GM19023 (cell line): Measurements from ENCODE around the gene TSPEAR.

Source experiments
- ATAC-seq: cut with Tn5 transposase; IDR thresholded peaks from one replicate; pipeline ENCODE4 v1.9.1; 2021; ENCODE audit warnings: mild to moderate bottlenecking, moderate library complexity; ENCODE audit not compliant: unreplicated experiment

Gene TSPEAR

GRCh38 chr21:44522753-44523204 lies 188.6 kb downstream of the TSPEAR start:
- ATAC-seq: no peak

- ATAC-seq: no peak
These were observed 189.2 kb downstream of the TSPEAR start for GRCh38 chr21:44521928-44522752.

- ATAC-seq: no peak
These were observed 190.0 kb downstream of the TSPEAR start for GRCh38 chr21:44521301-44521927.

GRCh38 chr21:44520326-44521300 lies 190.8 kb downstream of the TSPEAR start:
- ATAC-seq: no peak

- no peak for ATAC-seq
These were observed 191.7 kb downstream of the TSPEAR start for GRCh38 chr21:44519346-44520325.

- ATAC-seq: no peak
These were observed 192.7 kb downstream of the TSPEAR start for GRCh38 chr21:44518686-44519085.

- no peak for ATAC-seq
These were observed 194.0 kb downstream of the TSPEAR start for GRCh38 chr21:44517175-44517899.

GRCh38 chr21:44516828-44517174 lies 194.6 kb downstream of the TSPEAR start:
- ATAC-seq: no peak

GRCh38 chr21:44516342-44516741 lies 195.0 kb downstream of the TSPEAR start:
- ATAC-seq: no peak

- no peak for ATAC-seq
These were observed 195.8 kb downstream of the TSPEAR start for GRCh38 chr21:44515359-44516165.

GRCh38 chr21:44514746-44515358 lies 196.5 kb downstream of the TSPEAR start:
- ATAC-seq: no peak

GRCh38 chr21:44514218-44514520 lies 197.2 kb downstream of the TSPEAR start:
- ATAC-seq: no peak

GRCh38 chr21:44513389-44514217 lies 197.8 kb downstream of the TSPEAR start:
- no peak for ATAC-seq

GRCh38 chr21:44512496-44513388 lies 198.6 kb downstream of the TSPEAR start:
- ATAC-seq: no peak

GRCh38 chr21:44511938-44512275 lies 199.5 kb downstream of the TSPEAR start:
- no peak for ATAC-seq

- no peak for ATAC-seq
These were observed 200.0 kb downstream of the TSPEAR start for GRCh38 chr21:44511219-44511937.
